Thyroid gland (tissue), 4 donors: Measurements from ENCODE around the gene MTA1.

Experiments
- POLR2A ChIP-seq, 2 donors: fragments of 450-650 bp; IDR thresholded peaks; one replicate each; pipeline ENCODE4 v1.6.1; 2017; ENCODE audit warnings: antibody characterized with exemption in 2 of 2, mild to moderate bottlenecking in 2 of 2, moderate library complexity in 1 of 2
- TF ChIP-seq, protein P1 (sequence below), 6 experiments: fragments of 200-600 bp in 3 of 6; fragments of 450-650 bp in 3 of 6; sonication (generic) in 3 of 6; IDR thresholded peaks; one replicate each; pipeline ENCODE4 v1.5.1; 2016 to 2019; ENCODE audit warnings: antibody characterized with exemption in 6 of 6, mild to moderate bottlenecking in 2 of 6, inconsistent platforms in 1 of 6, moderate library complexity in 1 of 6

- TF ChIP-seq, protein P1, sequence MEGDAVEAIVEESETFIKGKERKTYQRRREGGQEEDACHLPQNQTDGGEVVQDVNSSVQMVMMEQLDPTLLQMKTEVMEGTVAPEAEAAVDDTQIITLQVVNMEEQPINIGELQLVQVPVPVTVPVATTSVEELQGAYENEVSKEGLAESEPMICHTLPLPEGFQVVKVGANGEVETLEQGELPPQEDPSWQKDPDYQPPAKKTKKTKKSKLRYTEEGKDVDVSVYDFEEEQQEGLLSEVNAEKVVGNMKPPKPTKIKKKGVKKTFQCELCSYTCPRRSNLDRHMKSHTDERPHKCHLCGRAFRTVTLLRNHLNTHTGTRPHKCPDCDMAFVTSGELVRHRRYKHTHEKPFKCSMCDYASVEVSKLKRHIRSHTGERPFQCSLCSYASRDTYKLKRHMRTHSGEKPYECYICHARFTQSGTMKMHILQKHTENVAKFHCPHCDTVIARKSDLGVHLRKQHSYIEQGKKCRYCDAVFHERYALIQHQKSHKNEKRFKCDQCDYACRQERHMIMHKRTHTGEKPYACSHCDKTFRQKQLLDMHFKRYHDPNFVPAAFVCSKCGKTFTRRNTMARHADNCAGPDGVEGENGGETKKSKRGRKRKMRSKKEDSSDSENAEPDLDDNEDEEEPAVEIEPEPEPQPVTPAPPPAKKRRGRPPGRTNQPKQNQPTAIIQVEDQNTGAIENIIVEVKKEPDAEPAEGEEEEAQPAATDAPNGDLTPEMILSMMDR (IDR thresholded peaks at IDR 0.05) = no peak
- TF ChIP-seq POLR2A (IDR thresholded peaks at IDR 0.05) = no peak
Measured at GRCh38 chr14:105479431-105480158, 60.0 kb downstream of the MTA1 start.
